Panc1 (cell line): ENCODE measurements around the gene RPEL1. TPM values are rescaled to one million over a fixed set of nuclear protein-coding genes. Genes with fewer than 3 reads are reported as not detected.

Experiments used
- ATAC-seq: fragments of 200-7000 bp; cut with Tn5 transposase; 2 replicates; pipeline ENCODE4 v1.9.1; 2020; ENCODE audit warnings: mild to moderate bottlenecking, moderate library complexity
- BruUV-seq: library from RNA; stranded (reverse); fragments of 400-500 nt; replicated peaks from 2 replicates; lab custom pipeline; 2021; lab: Mats Ljungman, UMichigan
- CTCF ChIA-PET: fragments of 300-600 bp; sonication (Branson Sonifier 250); formaldehyde crosslinking; loops from one replicate; lab custom pipeline; 2022; ENCODE audit warnings: antibody characterized with exemption; lab: Charles Lee
- POLR2A ChIA-PET: fragments of 300-600 bp; sonication (Branson Sonifier 250); formaldehyde crosslinking; loops from one replicate; lab custom pipeline; 2022; ENCODE audit warnings: antibody characterized with exemption; lab: Charles Lee
- DNase-seq: peaks from one replicate; pipeline ENCODE4 v3.0.0-alpha.2; 2010; ENCODE audit warnings: low read depth, low spot score
- H3K27ac ChIP-seq: 2 replicates; pipeline ENCODE4 v1.5.1; 2011; ENCODE audit warnings: mild to moderate bottlenecking, low read length, inconsistent platforms
- H3K27me3 ChIP-seq: fragments of 200-500 bp; sonication (Bioruptor generic); 2 replicates; pipeline ENCODE4 v1.6.0; 2014; ENCODE audit warnings: low read length, inconsistent platforms; ENCODE audit not compliant: control insufficient read depth, insufficient read depth
- H3K36me3 ChIP-seq: fragments of 200-500 bp; sonication (Bioruptor generic); 2 replicates; pipeline ENCODE4 v1.5.1; 2014; ENCODE audit warnings: inconsistent platforms, mild to moderate bottlenecking, low read length, moderate library complexity; ENCODE audit not compliant: control insufficient read depth, insufficient read depth
- H3K4me1 ChIP-seq: 2 replicates; pipeline ENCODE4 v1.5.1; 2011; ENCODE audit warnings: inconsistent platforms, mild to moderate bottlenecking, low read length, moderate library complexity; ENCODE audit not compliant: control insufficient read depth, insufficient read depth
- H3K4me3 ChIP-seq, 2 experiments: 2 replicates each; pipeline ENCODE4 v1.5.1; 2011 to 2012; ENCODE audit warnings: low read depth in 2 of 2, low read length in 2 of 2, mild to moderate bottlenecking in 2 of 2, inconsistent platforms in 1 of 2, moderate library complexity in 1 of 2
- H3K9me3 ChIP-seq: fragments of 200-500 bp; sonication (Bioruptor generic); 2 replicates; pipeline ENCODE4 v1.5.1; 2014; ENCODE audit warnings: low read depth, mild to moderate bottlenecking, inconsistent platforms, low read length, moderate library complexity; ENCODE audit not compliant: control insufficient read depth, insufficient read depth
- POLR2AphosphoS5 ChIP-seq: IDR thresholded peaks from 2 replicates; pipeline ENCODE4 v1.6.1; 2012; ENCODE audit warnings: mild to moderate bottlenecking, low read depth, low read length, moderate library complexity
- SIN3A ChIP-seq: IDR thresholded peaks from 2 replicates; pipeline ENCODE4 v1.6.1; 2012; ENCODE audit warnings: low read depth, mild to moderate bottlenecking, low read length, moderate library complexity, borderline replicate concordance; ENCODE audit not compliant: insufficient read depth
- TCF7L2 ChIP-seq: IDR thresholded peaks from 2 replicates; pipeline ENCODE4 v1.6.1; 2011; ENCODE audit warnings: mild to moderate bottlenecking, low read depth, low read length, inconsistent platforms
- in situ Hi-C: cut with HindIII; loops from 2 replicates; pipeline ENCODE4 v1.10.0; 2016; ENCODE audit warnings: low sequenced_read_pairs, low pct_unique_long_range_greater_than_20kb
- intact Hi-C: fragments of 100-400 bp; cut with micrococcal nuclease; formaldehyde crosslinking; loops from one replicate; pipeline ENCODE4 v1.10.0; 2022; ENCODE audit not compliant: unreplicated experiment
- total RNA-seq: library from RNA; stranded (reverse); gene quantifications from one replicate; pipeline ENCODE4 v1.2.1, GENCODE V29; 2021; ENCODE audit not compliant: unreplicated experiment
- TF ChIP-seq, protein P1 (sequence below), 2 experiments: IDR thresholded peaks; 2 replicates each; pipeline ENCODE4 v1.6.1; 2011 to 2012; ENCODE audit warnings: low read depth in 2 of 2, control low read depth in 1 of 2, low read length in 1 of 2, mild to moderate bottlenecking in 1 of 2, moderate library complexity in 1 of 2; ENCODE audit not compliant: insufficient read depth in 1 of 2
- TF ChIP-seq, protein P2 (sequence below): fragments of 450-650 bp; IDR thresholded peaks from 2 replicates; pipeline ENCODE4 v1.5.1; 2017; ENCODE audit warnings: mild to moderate bottlenecking

Gene RPEL1
- total RNA-seq, 1 experiment from 2014 or later: 0.10 TPM

DNA sequence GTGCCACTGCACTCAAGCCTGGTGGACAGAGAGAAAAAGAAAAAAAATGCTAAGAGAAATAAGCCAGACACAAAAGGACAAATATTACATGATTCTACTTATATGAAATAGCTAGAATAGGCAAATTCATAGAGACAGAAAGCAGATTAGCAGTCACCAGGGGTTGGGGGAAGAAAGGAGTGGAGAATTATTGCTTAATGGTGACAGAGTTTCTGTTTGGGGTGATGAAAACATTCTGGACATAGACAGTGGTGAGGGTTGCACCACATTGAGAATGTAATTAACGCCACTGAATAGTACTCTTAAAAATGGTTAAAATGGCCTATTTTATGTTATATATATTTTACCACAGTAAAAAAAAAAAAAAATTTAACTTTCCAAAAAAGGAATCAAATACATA is 46.2 kb upstream of the RPEL1 start:
- Histone ChIP-seq H3K4me3 (no peak overlapping the region), H3K4me1 (peaks cover 24% of the 10 kb centered on the region), H3K9me3 (no peaks in the 10 kb centered on the region), H3K36me3 (no peaks in the 10 kb centered on the region), H3K27me3 (no peaks in the 10 kb centered on the region), H3K27ac (no peak overlapping the region; the same call in 1 of the 2 replicates)
- ChIA-PET POLR2A (no interaction called here), CTCF (no interaction called here)
- DNase-seq (no peak), ATAC-seq (no peak)
- in situ Hi-C loops: no loop called here
- TF ChIP-seq, protein P1, sequence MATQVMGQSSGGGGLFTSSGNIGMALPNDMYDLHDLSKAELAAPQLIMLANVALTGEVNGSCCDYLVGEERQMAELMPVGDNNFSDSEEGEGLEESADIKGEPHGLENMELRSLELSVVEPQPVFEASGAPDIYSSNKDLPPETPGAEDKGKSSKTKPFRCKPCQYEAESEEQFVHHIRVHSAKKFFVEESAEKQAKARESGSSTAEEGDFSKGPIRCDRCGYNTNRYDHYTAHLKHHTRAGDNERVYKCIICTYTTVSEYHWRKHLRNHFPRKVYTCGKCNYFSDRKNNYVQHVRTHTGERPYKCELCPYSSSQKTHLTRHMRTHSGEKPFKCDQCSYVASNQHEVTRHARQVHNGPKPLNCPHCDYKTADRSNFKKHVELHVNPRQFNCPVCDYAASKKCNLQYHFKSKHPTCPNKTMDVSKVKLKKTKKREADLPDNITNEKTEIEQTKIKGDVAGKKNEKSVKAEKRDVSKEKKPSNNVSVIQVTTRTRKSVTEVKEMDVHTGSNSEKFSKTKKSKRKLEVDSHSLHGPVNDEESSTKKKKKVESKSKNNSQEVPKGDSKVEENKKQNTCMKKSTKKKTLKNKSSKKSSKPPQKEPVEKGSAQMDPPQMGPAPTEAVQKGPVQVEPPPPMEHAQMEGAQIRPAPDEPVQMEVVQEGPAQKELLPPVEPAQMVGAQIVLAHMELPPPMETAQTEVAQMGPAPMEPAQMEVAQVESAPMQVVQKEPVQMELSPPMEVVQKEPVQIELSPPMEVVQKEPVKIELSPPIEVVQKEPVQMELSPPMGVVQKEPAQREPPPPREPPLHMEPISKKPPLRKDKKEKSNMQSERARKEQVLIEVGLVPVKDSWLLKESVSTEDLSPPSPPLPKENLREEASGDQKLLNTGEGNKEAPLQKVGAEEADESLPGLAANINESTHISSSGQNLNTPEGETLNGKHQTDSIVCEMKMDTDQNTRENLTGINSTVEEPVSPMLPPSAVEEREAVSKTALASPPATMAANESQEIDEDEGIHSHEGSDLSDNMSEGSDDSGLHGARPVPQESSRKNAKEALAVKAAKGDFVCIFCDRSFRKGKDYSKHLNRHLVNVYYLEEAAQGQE (IDR thresholded peaks at IDR 0.05; ENCODE audit: insufficient read depth in 1 of 2, low read depth in 2 of 2, low read length in 1 of 2): no peak
- TF ChIP-seq, protein P2, sequence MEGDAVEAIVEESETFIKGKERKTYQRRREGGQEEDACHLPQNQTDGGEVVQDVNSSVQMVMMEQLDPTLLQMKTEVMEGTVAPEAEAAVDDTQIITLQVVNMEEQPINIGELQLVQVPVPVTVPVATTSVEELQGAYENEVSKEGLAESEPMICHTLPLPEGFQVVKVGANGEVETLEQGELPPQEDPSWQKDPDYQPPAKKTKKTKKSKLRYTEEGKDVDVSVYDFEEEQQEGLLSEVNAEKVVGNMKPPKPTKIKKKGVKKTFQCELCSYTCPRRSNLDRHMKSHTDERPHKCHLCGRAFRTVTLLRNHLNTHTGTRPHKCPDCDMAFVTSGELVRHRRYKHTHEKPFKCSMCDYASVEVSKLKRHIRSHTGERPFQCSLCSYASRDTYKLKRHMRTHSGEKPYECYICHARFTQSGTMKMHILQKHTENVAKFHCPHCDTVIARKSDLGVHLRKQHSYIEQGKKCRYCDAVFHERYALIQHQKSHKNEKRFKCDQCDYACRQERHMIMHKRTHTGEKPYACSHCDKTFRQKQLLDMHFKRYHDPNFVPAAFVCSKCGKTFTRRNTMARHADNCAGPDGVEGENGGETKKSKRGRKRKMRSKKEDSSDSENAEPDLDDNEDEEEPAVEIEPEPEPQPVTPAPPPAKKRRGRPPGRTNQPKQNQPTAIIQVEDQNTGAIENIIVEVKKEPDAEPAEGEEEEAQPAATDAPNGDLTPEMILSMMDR: no peak
- TF ChIP-seq SIN3A (no peak), POLR2AphosphoS5 (no peak), TCF7L2 (no peak)
- BruUV-seq: no TSS peak
- intact Hi-C loops: no loop called here

DNA sequence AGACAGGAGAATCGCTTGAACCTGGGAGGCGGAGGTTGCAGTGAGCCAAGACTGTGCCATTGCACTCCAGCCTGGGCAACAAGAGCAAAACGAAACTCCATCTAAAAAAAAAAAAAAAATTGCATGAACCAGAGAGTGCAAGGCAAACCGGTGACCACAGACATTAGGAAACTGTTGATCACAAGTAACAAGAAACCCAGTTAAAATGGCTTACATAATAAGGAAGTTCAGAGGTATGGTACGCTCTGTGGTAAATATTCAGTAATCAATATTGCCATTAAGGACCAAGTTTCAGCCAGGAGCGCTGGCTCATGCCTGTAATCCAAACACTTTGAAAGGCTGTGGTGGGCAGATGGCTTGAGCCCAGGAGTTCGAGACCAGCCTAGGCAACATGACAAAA is 43.4 kb upstream of the RPEL1 start:
- no peaks in the 10 kb centered on the region for H3K27me3 ChIP-seq
- in situ Hi-C loops (no loop called here), intact Hi-C loops (no loop called here)
- CTCF ChIA-PET: no interaction called here
- no peaks in the 10 kb centered on the region for H3K9me3 ChIP-seq
- no peaks in the 10 kb centered on the region for H3K36me3 ChIP-seq
- H3K4me3 ChIP-seq: no peak overlapping the region
- ATAC-seq: no peak
- BruUV-seq: no TSS peak
- POLR2A ChIA-PET: no interaction called here
- no peak for DNase-seq
- H3K4me1 ChIP-seq: peaks cover 17% of the 10 kb centered on the region
- no peak overlapping the region; the same call in 1 of the 2 replicates for H3K27ac ChIP-seq
- TF ChIP-seq TCF7L2: no peak
- TF ChIP-seq, protein P2: no peak
- TF ChIP-seq, protein P1 (IDR thresholded peaks at IDR 0.05; ENCODE audit: insufficient read depth in 1 of 2, low read depth in 2 of 2, low read length in 1 of 2): no peak
- no peak for TF ChIP-seq POLR2AphosphoS5
- no peak for TF ChIP-seq SIN3A
